ENCODE results near the gene RASGRF2.

Gene RASGRF2

GRCh38 chr5:80933036-80933435 is 27.1 kb upstream of the RASGRF2 start:
- TF ChIP-seq ZFX (IDR thresholded peaks at IDR 0.05; ENCODE audit: borderline replicate concordance) = no peak
- TF ChIP-seq CTCF (IDR thresholded peaks at IDR 0.05) = no peak
- no peak overlapping the region for H3K27ac ChIP-seq

- no peak for TF ChIP-seq ZFX (IDR thresholded peaks at IDR 0.05; ENCODE audit: borderline replicate concordance)
- no peak for TF ChIP-seq CTCF (IDR thresholded peaks at IDR 0.05)
- no peak overlapping the region for H3K27ac ChIP-seq
These were observed 25.4 kb upstream of the RASGRF2 start for GRCh38 chr5:80934751-80935150.

DNA sequence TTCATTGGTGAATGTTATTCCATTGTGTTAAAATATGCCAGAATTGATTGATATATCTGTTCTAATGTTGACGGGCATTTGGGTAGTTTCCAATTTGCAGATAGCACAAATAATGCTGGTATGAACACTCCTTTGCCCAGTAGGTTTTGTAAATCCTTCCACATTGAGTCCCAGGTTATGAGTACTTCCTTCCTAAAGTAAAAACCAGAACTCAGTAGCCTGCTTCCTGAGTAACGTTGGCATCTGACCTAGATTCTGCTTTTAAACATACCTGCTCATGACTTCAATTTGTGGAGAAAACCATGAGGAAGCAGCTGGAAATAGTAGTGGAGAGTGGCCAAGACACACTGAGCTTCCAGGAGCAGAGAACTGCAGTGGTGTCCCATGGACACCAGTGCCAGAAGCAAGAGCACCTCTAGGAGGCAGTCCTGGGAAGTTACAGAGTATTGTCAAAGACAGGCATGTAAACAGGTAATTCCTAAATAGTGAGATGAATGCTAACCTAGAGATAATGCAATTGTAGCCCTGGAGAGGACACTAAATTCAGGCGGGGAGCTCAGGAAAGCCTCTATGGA is 24.3 kb upstream of the RASGRF2 start:
- H3K27ac ChIP-seq = no peak overlapping the region
- TF ChIP-seq CTCF (IDR thresholded peaks at IDR 0.05) = peak; percentile 17
- no peak for TF ChIP-seq ZFX (IDR thresholded peaks at IDR 0.05; ENCODE audit: borderline replicate concordance)

GRCh38 chr5:80936881-80937280 is 23.3 kb upstream of the RASGRF2 start:
- TF ChIP-seq CTCF (IDR thresholded peaks at IDR 0.05) = no peak
- no peak for TF ChIP-seq ZFX (IDR thresholded peaks at IDR 0.05; ENCODE audit: borderline replicate concordance)
- H3K27ac ChIP-seq = no peak overlapping the region

GRCh38 chr5:80937584-80938356 is 22.4 kb upstream of the RASGRF2 start:
- H3K27ac ChIP-seq = no peak overlapping the region
- TF ChIP-seq ZFX (IDR thresholded peaks at IDR 0.05; ENCODE audit: borderline replicate concordance) (no peak), CTCF (IDR thresholded peaks at IDR 0.05) (no peak)

GRCh38 chr5:80941496-80941895 is 18.7 kb upstream of the RASGRF2 start:
- TF ChIP-seq CTCF (IDR thresholded peaks at IDR 0.05) (no peak), ZFX (IDR thresholded peaks at IDR 0.05; ENCODE audit: borderline replicate concordance) (no peak)
- no peak overlapping the region for H3K27ac ChIP-seq

- no peak overlapping the region for H3K27ac ChIP-seq
- TF ChIP-seq CTCF (IDR thresholded peaks at IDR 0.05) (no peak), ZFX (IDR thresholded peaks at IDR 0.05; ENCODE audit: borderline replicate concordance) (no peak)
These were observed 8.8 kb upstream of the RASGRF2 start for GRCh38 chr5:80951366-80951765.
